C4-2B (cell line): ENCODE data around the gene TBX6.

Experiments
- H3K27ac ChIP-seq: fragments of 450-650 bp; 2 replicates; pipeline ENCODE4 v1.5.1; 2017
- ZFX ChIP-seq: fragments of 450-650 bp; IDR thresholded peaks from 2 replicates; pipeline ENCODE4 v1.6.1; 2017
- TF ChIP-seq, protein P1 (sequence below): fragments of 450-650 bp; conservative IDR thresholded peaks from 2 replicates; pipeline ENCODE4 v1.5.1; 2017; ENCODE audit warnings: mild to moderate bottlenecking

The TBX6 gene

DNA sequence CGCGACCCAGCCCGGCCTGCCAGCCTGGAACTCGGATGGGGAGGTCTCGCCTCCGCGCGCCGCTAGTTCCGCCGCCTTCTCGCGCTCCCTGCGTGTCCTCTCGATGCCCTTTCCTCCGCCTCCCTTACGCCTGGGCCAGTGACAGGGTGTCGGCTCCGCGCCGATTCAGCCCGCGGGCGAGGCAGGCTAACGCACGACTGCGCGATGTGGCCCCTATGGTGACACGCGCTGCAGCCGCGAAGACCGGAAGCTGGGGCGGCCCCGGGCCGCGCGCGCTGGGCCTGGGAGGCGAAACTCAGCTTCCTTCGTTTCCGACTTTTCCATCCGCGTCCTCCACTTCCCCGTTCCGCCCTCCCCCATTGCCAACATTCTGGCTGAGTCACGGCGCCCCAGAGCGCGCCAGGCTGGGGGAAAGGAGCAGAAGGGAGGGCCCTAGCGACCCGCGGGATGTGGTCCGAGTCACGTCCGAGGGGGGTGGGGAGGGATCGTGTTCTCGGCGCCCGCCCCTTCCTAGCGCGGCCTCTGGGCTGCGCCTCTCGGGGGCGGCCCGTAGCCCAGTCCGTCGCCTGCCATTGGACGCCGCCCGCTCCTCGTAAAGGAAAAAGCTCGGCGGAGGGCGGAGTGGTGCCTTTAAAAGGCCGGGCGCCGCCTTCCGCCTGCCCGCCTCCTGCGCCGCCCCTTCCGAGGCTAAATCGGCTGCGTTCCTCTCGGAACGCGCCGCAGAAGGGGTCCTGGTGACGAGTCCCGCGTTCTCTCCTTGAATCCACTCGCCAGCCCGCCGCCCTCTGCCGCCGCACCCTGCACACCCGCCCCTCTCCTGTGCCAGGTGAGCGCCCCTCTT is 26.4 kb downstream of the TBX6 start, which contains the start of gene ALDOA:
Gene ALDOA (plus strand): TSS at position 659 of the 841 bp plus-strand sequence. CDS start 1,138 bp downstream, outside the sequence.
- TF ChIP-seq ZFX: peak; percentile 62; the same call in 1 of the 2 replicates
- TF ChIP-seq, protein P1, sequence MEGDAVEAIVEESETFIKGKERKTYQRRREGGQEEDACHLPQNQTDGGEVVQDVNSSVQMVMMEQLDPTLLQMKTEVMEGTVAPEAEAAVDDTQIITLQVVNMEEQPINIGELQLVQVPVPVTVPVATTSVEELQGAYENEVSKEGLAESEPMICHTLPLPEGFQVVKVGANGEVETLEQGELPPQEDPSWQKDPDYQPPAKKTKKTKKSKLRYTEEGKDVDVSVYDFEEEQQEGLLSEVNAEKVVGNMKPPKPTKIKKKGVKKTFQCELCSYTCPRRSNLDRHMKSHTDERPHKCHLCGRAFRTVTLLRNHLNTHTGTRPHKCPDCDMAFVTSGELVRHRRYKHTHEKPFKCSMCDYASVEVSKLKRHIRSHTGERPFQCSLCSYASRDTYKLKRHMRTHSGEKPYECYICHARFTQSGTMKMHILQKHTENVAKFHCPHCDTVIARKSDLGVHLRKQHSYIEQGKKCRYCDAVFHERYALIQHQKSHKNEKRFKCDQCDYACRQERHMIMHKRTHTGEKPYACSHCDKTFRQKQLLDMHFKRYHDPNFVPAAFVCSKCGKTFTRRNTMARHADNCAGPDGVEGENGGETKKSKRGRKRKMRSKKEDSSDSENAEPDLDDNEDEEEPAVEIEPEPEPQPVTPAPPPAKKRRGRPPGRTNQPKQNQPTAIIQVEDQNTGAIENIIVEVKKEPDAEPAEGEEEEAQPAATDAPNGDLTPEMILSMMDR: no peak

DNA sequence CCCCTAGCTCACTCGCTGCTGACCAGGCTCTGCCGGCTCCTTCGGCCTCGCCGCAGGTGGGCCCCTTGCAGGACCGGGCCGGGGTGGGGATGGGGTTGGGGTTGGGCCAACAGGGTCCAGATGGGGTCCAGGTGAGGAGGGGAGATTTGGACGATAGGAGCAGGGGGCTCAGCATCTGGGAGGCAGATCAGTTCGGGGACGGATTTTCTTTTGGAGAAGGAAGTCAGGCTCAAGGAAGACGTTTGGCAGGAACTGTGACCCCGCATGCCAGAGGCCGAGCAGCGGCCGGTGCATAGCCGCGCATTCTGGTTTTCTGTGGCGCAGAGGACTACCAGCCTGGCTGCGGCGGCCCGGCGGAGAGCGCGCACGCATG is 27.0 kb downstream of the TBX6 start:
- peak overlapping the region; percentile 98 for H3K27ac ChIP-seq
- no peak for TF ChIP-seq ZFX
- TF ChIP-seq, protein P1: no peak

More for the DNA sequence above, 26.4 kb downstream of the TBX6 start, which contains the start of gene ALDOA:
- H3K27ac ChIP-seq: peak within 1 kb of the TSS; percentile 98

GRCh38 chr16:30063893-30064728 is 27.6 kb downstream of the TBX6 start:
- H3K27ac ChIP-seq: peak overlapping the region; percentile 98
- TF ChIP-seq, protein P1: peak; percentile 37
- TF ChIP-seq ZFX: no peak; the same call in 1 of the 2 replicates

GRCh38 chr16:30063278-30063892 is 28.3 kb downstream of the TBX6 start:
- TF ChIP-seq, protein P1: no peak
- TF ChIP-seq ZFX: no peak

GRCh38 chr16:30060836-30061554 is 30.7 kb downstream of the TBX6 start:
- TF ChIP-seq ZFX: no peak
- TF ChIP-seq, protein P1: no peak
- H3K27ac ChIP-seq: peak overlapping the region; percentile 69

More at GRCh38 chr16:30063278-30063892, 28.3 kb downstream of the TBX6 start:
- H3K27ac ChIP-seq: peak overlapping the region; percentile 98

GRCh38 chr16:30060346-30060745 is 31.4 kb downstream of the TBX6 start:
- TF ChIP-seq ZFX: no peak
- TF ChIP-seq, protein P1: no peak
- peak overlapping the region; percentile 69 for H3K27ac ChIP-seq
